ENCODE measurements around the gene MZT2B. TPM values are rescaled to one million over a fixed set of nuclear protein-coding genes. Genes with fewer than 3 reads are reported as not detected.
"Not testable (repeated sequence)": the region's sequence is repeated elsewhere in the genome, so short reads cannot be mapped to it uniquely, and the experiment has no call there.

MZT2B gene
- total RNA-seq, 1 experiment from 2014 or later, result 408 TPM

- H3K27me3 Mint-ChIP-seq (ENCODE audit: insufficient read depth, unreplicated experiment); H3K4me1 Mint-ChIP-seq (ENCODE audit: low read depth, unreplicated experiment); H3K27me3 ChIP-seq (replicated peaks; ENCODE audit: control insufficient read depth, insufficient read depth, low read length); H3K36me3 ChIP-seq (ENCODE audit: control insufficient read depth, insufficient read depth, low read length); H3K4me3 ChIP-seq (ENCODE audit: low read depth, low read length); intact Hi-C loops (cut with micrococcal nuclease; ENCODE audit: unreplicated experiment); H3K9me3 Mint-ChIP-seq (ENCODE audit: unreplicated experiment); CTCF ChIA-PET; H3K27ac Mint-ChIP-seq (ENCODE audit: unreplicated experiment); POLR2A ChIA-PET; H3K9me3 ChIP-seq; H3K4me3 Mint-ChIP-seq (ENCODE audit: unreplicated experiment); H3K4me1 ChIP-seq; BruUV-seq (replicated peaks); H3K36me3 Mint-ChIP-seq (ENCODE audit: insufficient read depth, unreplicated experiment): not testable (repeated sequence)
- DNase-seq, result peak in 1 of 2 experiments; percentile 14
Observed at GRCh38 chr2:130138841-130139251, 43.2 kb upstream of the MZT2B start.

GRCh38 chr2:130139331-130140280, 42.5 kb upstream of the MZT2B start:
- CTCF ChIA-PET; H3K27me3 Mint-ChIP-seq (ENCODE audit: insufficient read depth, unreplicated experiment); H3K9me3 ChIP-seq; H3K36me3 Mint-ChIP-seq (ENCODE audit: insufficient read depth, unreplicated experiment); H3K27me3 ChIP-seq (replicated peaks; ENCODE audit: control insufficient read depth, insufficient read depth, low read length); POLR2A ChIA-PET; H3K4me3 ChIP-seq (ENCODE audit: low read depth, low read length); H3K9me3 Mint-ChIP-seq (ENCODE audit: unreplicated experiment); intact Hi-C loops (cut with micrococcal nuclease; ENCODE audit: unreplicated experiment); H3K4me3 Mint-ChIP-seq (ENCODE audit: unreplicated experiment); H3K4me1 ChIP-seq; H3K4me1 Mint-ChIP-seq (ENCODE audit: low read depth, unreplicated experiment); H3K36me3 ChIP-seq (ENCODE audit: control insufficient read depth, insufficient read depth, low read length); BruUV-seq (replicated peaks); H3K27ac Mint-ChIP-seq (ENCODE audit: unreplicated experiment): not testable (repeated sequence)
- DNase-seq, result peak in 1 of 2 experiments; percentile 14

GRCh38 chr2:130140516-130140915, 41.5 kb upstream of the MZT2B start:
- H3K4me3 Mint-ChIP-seq (ENCODE audit: unreplicated experiment); intact Hi-C loops (cut with micrococcal nuclease; ENCODE audit: unreplicated experiment); H3K4me1 ChIP-seq; H3K27ac Mint-ChIP-seq (ENCODE audit: unreplicated experiment); CTCF ChIA-PET; H3K4me1 Mint-ChIP-seq (ENCODE audit: low read depth, unreplicated experiment); BruUV-seq (replicated peaks); H3K27me3 ChIP-seq (replicated peaks; ENCODE audit: control insufficient read depth, insufficient read depth, low read length); H3K27me3 Mint-ChIP-seq (ENCODE audit: insufficient read depth, unreplicated experiment); H3K9me3 ChIP-seq; H3K36me3 ChIP-seq (ENCODE audit: control insufficient read depth, insufficient read depth, low read length); H3K9me3 Mint-ChIP-seq (ENCODE audit: unreplicated experiment); POLR2A ChIA-PET; H3K4me3 ChIP-seq (ENCODE audit: low read depth, low read length); H3K36me3 Mint-ChIP-seq (ENCODE audit: insufficient read depth, unreplicated experiment): not testable (repeated sequence)
- peak in 1 of 2 experiments; percentile 17 for DNase-seq

- H3K27ac Mint-ChIP-seq (ENCODE audit: unreplicated experiment); intact Hi-C loops (cut with micrococcal nuclease; ENCODE audit: unreplicated experiment); H3K27me3 ChIP-seq (replicated peaks; ENCODE audit: control insufficient read depth, insufficient read depth, low read length); H3K4me1 Mint-ChIP-seq (ENCODE audit: low read depth, unreplicated experiment); H3K4me1 ChIP-seq; H3K4me3 ChIP-seq (ENCODE audit: low read depth, low read length); H3K27me3 Mint-ChIP-seq (ENCODE audit: insufficient read depth, unreplicated experiment); H3K9me3 Mint-ChIP-seq (ENCODE audit: unreplicated experiment); H3K9me3 ChIP-seq; H3K36me3 ChIP-seq (ENCODE audit: control insufficient read depth, insufficient read depth, low read length); POLR2A ChIA-PET; H3K4me3 Mint-ChIP-seq (ENCODE audit: unreplicated experiment); BruUV-seq (replicated peaks); H3K36me3 Mint-ChIP-seq (ENCODE audit: insufficient read depth, unreplicated experiment); CTCF ChIA-PET: not testable (repeated sequence)
- DNase-seq, result peak in 1 of 2 experiments; percentile 11
Observed at GRCh38 chr2:130141002-130141401, 41.1 kb upstream of the MZT2B start.

- peak in 1 of 2 experiments; percentile 15 for DNase-seq
- CTCF ChIA-PET; H3K4me3 ChIP-seq (ENCODE audit: low read depth, low read length); H3K4me1 Mint-ChIP-seq (ENCODE audit: low read depth, unreplicated experiment); H3K27me3 ChIP-seq (replicated peaks; ENCODE audit: control insufficient read depth, insufficient read depth, low read length); H3K4me3 Mint-ChIP-seq (ENCODE audit: unreplicated experiment); intact Hi-C loops (cut with micrococcal nuclease; ENCODE audit: unreplicated experiment); H3K9me3 Mint-ChIP-seq (ENCODE audit: unreplicated experiment); H3K36me3 ChIP-seq (ENCODE audit: control insufficient read depth, insufficient read depth, low read length); H3K9me3 ChIP-seq; BruUV-seq (replicated peaks); POLR2A ChIA-PET; H3K36me3 Mint-ChIP-seq (ENCODE audit: insufficient read depth, unreplicated experiment); H3K27me3 Mint-ChIP-seq (ENCODE audit: insufficient read depth, unreplicated experiment); H3K4me1 ChIP-seq; H3K27ac Mint-ChIP-seq (ENCODE audit: unreplicated experiment): not testable (repeated sequence)
Observed at GRCh38 chr2:130141645-130142370, 40.3 kb upstream of the MZT2B start.

- intact Hi-C loops (cut with micrococcal nuclease; ENCODE audit: unreplicated experiment); H3K4me3 Mint-ChIP-seq (ENCODE audit: unreplicated experiment); H3K27me3 ChIP-seq (replicated peaks; ENCODE audit: control insufficient read depth, insufficient read depth, low read length); H3K36me3 Mint-ChIP-seq (ENCODE audit: insufficient read depth, unreplicated experiment); H3K27me3 Mint-ChIP-seq (ENCODE audit: insufficient read depth, unreplicated experiment); H3K27ac Mint-ChIP-seq (ENCODE audit: unreplicated experiment); H3K9me3 Mint-ChIP-seq (ENCODE audit: unreplicated experiment); CTCF ChIA-PET; H3K4me1 ChIP-seq; BruUV-seq (replicated peaks); H3K9me3 ChIP-seq; H3K4me1 Mint-ChIP-seq (ENCODE audit: low read depth, unreplicated experiment); H3K36me3 ChIP-seq (ENCODE audit: control insufficient read depth, insufficient read depth, low read length); H3K4me3 ChIP-seq (ENCODE audit: low read depth, low read length); POLR2A ChIA-PET: not testable (repeated sequence)
- peak in 1 of 2 experiments; percentile 24 for DNase-seq
Observed at GRCh38 chr2:130142396-130143265, 39.4 kb upstream of the MZT2B start.

Data from Caco-2 (cell line).